HEK293T (cell line): ENCODE measurements around the gene BMPER.

Experiments
- CTCF ChIA-PET: fragments of 350-600 bp; formaldehyde crosslinking; extraction: SDS; loops from one replicate; lab custom pipeline; 2021; ENCODE audit warnings: antibody characterized with exemption, inconsistent platforms; lab: Yijun Ruan, JAX
- POLR2A ChIA-PET: fragments of 350-600 bp; formaldehyde crosslinking; extraction: SDS; loops from one replicate; lab custom pipeline; 2020; ENCODE audit warnings: antibody characterized with exemption, inconsistent platforms; lab: Yijun Ruan, JAX
- DNase-seq: peaks from one replicate; pipeline ENCODE4 v3.0.0; 2012; ENCODE audit warnings: mixed read lengths; ENCODE audit errors: extremely low spot score
- ARNT ChIP-seq: fragments of 450-650 bp; IDR thresholded peaks from 2 replicates; pipeline ENCODE4 v1.6.1; 2017; ENCODE audit warnings: mild to moderate bottlenecking
- BHLHE40 ChIP-seq: fragments of 450-650 bp; IDR thresholded peaks from 2 replicates; pipeline ENCODE4 v1.6.1; 2016; ENCODE audit warnings: mild to moderate bottlenecking, moderate library complexity, borderline replicate concordance
- CTBP1 ChIP-seq: fragments of 450-650 bp; IDR thresholded peaks from 2 replicates; pipeline ENCODE4 v1.6.1; 2016; ENCODE audit warnings: borderline replicate concordance
- ELF4 ChIP-seq: fragments of 450-650 bp; IDR thresholded peaks from 2 replicates; pipeline ENCODE4 v1.6.1; 2017; ENCODE audit warnings: antibody characterized with exemption
- FOXA1 ChIP-seq: fragments of 450-650 bp; IDR thresholded peaks from 2 replicates; pipeline ENCODE4 v1.6.1; 2016; ENCODE audit warnings: mild to moderate bottlenecking
- FOXK2 ChIP-seq: fragments of 450-650 bp; IDR thresholded peaks from 2 replicates; pipeline ENCODE4 v1.6.1; 2016; ENCODE audit warnings: mild to moderate bottlenecking
- FOXM1 ChIP-seq: fragments of 450-650 bp; IDR thresholded peaks from 2 replicates; pipeline ENCODE4 v1.6.1; 2017; ENCODE audit warnings: mild to moderate bottlenecking, borderline replicate concordance
- HDGF ChIP-seq: fragments of 450-650 bp; IDR thresholded peaks from 2 replicates; pipeline ENCODE4 v1.6.1; 2017; ENCODE audit warnings: antibody characterized with exemption, borderline replicate concordance
- L3MBTL2 ChIP-seq: fragments of 450-650 bp; conservative IDR thresholded peaks from 2 replicates; pipeline ENCODE4 v1.6.1; 2016; ENCODE audit warnings: mild to moderate bottlenecking
- LEF1 ChIP-seq: fragments of 450-650 bp; IDR thresholded peaks from 2 replicates; pipeline ENCODE4 v1.6.1; 2017; ENCODE audit warnings: mild to moderate bottlenecking, borderline replicate concordance
- NFRKB ChIP-seq: fragments of 450-650 bp; IDR thresholded peaks from 2 replicates; pipeline ENCODE4 v1.6.1; 2016; ENCODE audit warnings: mild to moderate bottlenecking, moderate library complexity
- PKNOX1 ChIP-seq: fragments of 450-650 bp; IDR thresholded peaks from 2 replicates; pipeline ENCODE4 v1.6.1; 2016
- SP1 ChIP-seq: fragments of 450-650 bp; IDR thresholded peaks from 2 replicates; pipeline ENCODE4 v1.6.1; 2017
- SUZ12 ChIP-seq: fragments of 450-650 bp; IDR thresholded peaks from 2 replicates; pipeline ENCODE4 v1.6.1; 2016; ENCODE audit warnings: mild to moderate bottlenecking
- TARDBP ChIP-seq: fragments of 450-650 bp; IDR thresholded peaks from 2 replicates; pipeline ENCODE4 v1.6.1; 2016
- ZNF384 ChIP-seq: fragments of 450-650 bp; IDR thresholded peaks from 2 replicates; pipeline ENCODE4 v1.6.1; 2016

BMPER gene

GRCh38 chr7:33886149-33886623 lies 19.2 kb upstream of the BMPER start:
- TF ChIP-seq NFRKB (no peak), BHLHE40 (no peak), FOXK2 (no peak), ZNF384 (no peak), HDGF (no peak), LEF1 (no peak), ARNT (peak; percentile 72), FOXM1 (no peak), CTBP1 (peak; percentile 34; the same call in 1 of the 2 replicates), FOXA1 (no peak), ELF4 (no peak), PKNOX1 (peak; percentile 18; the same call in 1 of the 2 replicates)
- peak; percentile 81 for DNase-seq
- ChIA-PET POLR2A (interaction anchor here (1.2 to 1.9 kb wide), 3 partner anchors 13 to 164 kb away, joined by 3 to 5 read pairs (median 3); no protein-coding TSS in a partner anchor), CTCF (interaction anchor here (0.6 to 3.3 kb wide), 10 partner anchors 9 to 175 kb away, joined by 3 to 20 read pairs (median 6); no protein-coding TSS in a partner anchor)

GRCh38 chr7:33887266-33887975 lies 17.9 kb upstream of the BMPER start:
- CTCF ChIA-PET, result interaction anchor here (0.6 to 3.3 kb wide), 7 partner anchors 8 to 428 kb away, joined by 3 to 20 read pairs (median 4); no protein-coding TSS in a partner anchor
- DNase-seq, result no peak
- POLR2A ChIA-PET, result interaction anchor here (1.2 kb wide), 1 partner anchor 20 kb away, joined by 3 read pairs; no protein-coding TSS in a partner anchor
- TF ChIP-seq FOXK2 (no peak), ELF4 (no peak), ARNT (no peak), CTBP1 (no peak), NFRKB (no peak), BHLHE40 (no peak), LEF1 (no peak), HDGF (no peak), FOXA1 (no peak), SP1 (no peak), TARDBP (no peak), FOXM1 (no peak; the same call in 1 of the 2 replicates), PKNOX1 (no peak), SUZ12 (no peak), ZNF384 (no peak), L3MBTL2 (no peak; the same call in 1 of the 2 replicates)

- ChIA-PET POLR2A (interaction anchor here (1.2 kb wide), 1 partner anchor 20 kb away, joined by 3 read pairs; no protein-coding TSS in a partner anchor), CTCF (interaction anchor here (0.6 to 3.3 kb wide), 7 partner anchors 7 to 1778 kb away, joined by 3 to 20 read pairs (median 6); no protein-coding TSS in a partner anchor)
- DNase-seq, result no peak
- TF ChIP-seq ARNT (no peak), TARDBP (no peak), ELF4 (no peak), BHLHE40 (no peak), FOXK2 (no peak), SP1 (no peak), SUZ12 (no peak)
These were observed 17.2 kb upstream of the BMPER start for GRCh38 chr7:33888166-33888565.

- TF ChIP-seq TARDBP (no peak), LEF1 (no peak), SP1 (no peak), FOXK2 (no peak), BHLHE40 (no peak), FOXM1 (no peak), ZNF384 (no peak), ELF4 (no peak), ARNT (no peak), PKNOX1 (no peak), L3MBTL2 (no peak), NFRKB (no peak), CTBP1 (no peak), FOXA1 (no peak), SUZ12 (no peak), HDGF (no peak)
- CTCF ChIA-PET, result no interaction called here
- POLR2A ChIA-PET, result interaction anchor here (1.2 kb wide), 1 partner anchor 11 kb away, joined by 6 read pairs; no protein-coding TSS in a partner anchor
- no peak for DNase-seq
These were observed 12.4 kb upstream of the BMPER start for GRCh38 chr7:33892945-33893344.

- TF ChIP-seq PKNOX1 (no peak), SUZ12 (no peak), ARNT (no peak), LEF1 (no peak), SP1 (no peak)
- ChIA-PET POLR2A (interaction anchor here (1.2 kb wide), 1 partner anchor 11 kb away, joined by 6 read pairs; no protein-coding TSS in a partner anchor), CTCF (no interaction called here)
- no peak for DNase-seq
These were observed 12.0 kb upstream of the BMPER start for GRCh38 chr7:33893377-33893776.
